Measurements from ENCODE around the gene TRIM33.
"Not testable (repeated sequence)": the region's sequence is repeated elsewhere in the genome, so short reads cannot be mapped to it uniquely, and the experiment has no call there.

TRIM33 gene

GRCh38 chr1:114462963-114463362 lies 48.0 kb downstream of the TRIM33 start:
- DNase-seq: no peak

- no peak for DNase-seq
Measured at GRCh38 chr1:114462341-114462740, 48.7 kb downstream of the TRIM33 start.

GRCh38 chr1:114458237-114458777 lies 52.7 kb downstream of the TRIM33 start:
- DNase-seq: no peak

- no peak for DNase-seq
Measured at GRCh38 chr1:114457675-114458236, 53.2 kb downstream of the TRIM33 start.

DNA sequence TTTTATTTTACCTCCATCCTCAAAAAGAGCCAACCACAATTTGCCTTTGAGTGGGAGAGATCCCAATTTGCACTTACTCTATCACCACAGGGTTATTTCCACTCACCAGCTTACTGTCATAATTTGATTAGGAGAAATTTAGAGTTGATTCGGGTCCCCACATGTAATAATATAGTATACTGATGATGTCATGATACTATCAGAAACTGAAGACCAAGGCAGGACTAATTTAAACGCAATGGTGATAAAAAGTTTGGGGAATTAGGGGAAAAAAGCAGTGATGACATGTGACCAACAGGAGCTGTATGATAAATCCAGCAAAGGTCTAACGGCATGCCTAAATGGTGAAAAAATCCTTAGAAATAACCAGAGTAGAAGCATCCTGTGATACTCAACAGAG lies 54.4 kb downstream of the TRIM33 start:
- DNase-seq: no peak

DNA sequence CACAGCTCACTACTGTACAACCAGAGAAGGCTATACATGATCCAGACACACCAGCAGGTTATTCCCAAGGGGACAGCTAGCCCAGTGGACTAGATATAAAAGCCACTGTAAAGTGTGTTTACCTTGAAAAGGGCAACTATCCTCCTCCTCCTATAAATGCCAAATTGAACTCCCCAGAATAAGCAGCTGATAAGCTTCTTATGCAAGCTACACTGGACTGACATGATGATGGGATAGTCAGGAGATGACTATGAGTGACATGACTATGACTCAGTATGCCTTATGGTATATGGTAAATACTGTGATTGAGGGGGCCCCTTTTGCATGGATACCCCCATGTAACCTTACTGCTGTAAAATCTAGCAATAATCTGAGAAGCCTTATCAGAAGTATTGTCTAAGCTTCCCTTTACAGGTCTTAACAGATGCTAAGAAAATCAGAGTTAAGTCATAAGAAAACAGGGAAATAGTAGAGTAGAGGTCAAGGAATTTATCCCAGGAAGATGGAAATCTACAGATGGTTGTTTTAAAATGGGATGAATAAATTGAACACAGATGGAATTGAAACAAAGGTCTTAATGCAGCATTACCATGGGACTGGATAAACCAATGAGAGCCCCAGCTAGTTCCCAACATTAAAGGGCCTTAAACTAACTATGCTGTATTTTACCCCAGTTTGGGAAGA lies 55.8 kb downstream of the TRIM33 start:
- no peak for DNase-seq

GRCh38 chr1:114454539-114454938 lies 56.5 kb downstream of the TRIM33 start:
- no peak for DNase-seq

DNA sequence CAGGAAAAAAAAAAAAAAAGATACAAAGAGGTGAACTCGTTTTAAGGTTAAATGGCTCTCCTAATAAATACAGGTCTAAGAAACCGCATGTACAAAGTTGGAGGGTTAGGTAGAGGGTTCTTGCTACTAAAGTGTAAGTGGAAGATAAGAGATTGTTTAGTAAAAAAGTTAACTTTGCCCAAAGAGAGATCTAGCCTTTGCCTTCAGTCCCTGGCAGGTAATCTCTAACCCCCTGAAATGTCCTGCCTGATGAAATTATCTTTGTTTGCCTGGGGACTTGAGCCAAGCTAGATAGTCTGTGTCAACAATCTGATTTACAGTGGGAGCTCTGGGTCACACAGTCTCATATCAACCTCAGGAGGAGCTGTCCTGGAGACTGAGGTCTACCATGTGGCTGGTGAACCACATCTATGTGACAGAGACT lies 57.6 kb downstream of the TRIM33 start:
- no peak for DNase-seq

GRCh38 chr1:114448370-114449036 lies 62.5 kb downstream of the TRIM33 start:
- no peak for DNase-seq

DNA sequence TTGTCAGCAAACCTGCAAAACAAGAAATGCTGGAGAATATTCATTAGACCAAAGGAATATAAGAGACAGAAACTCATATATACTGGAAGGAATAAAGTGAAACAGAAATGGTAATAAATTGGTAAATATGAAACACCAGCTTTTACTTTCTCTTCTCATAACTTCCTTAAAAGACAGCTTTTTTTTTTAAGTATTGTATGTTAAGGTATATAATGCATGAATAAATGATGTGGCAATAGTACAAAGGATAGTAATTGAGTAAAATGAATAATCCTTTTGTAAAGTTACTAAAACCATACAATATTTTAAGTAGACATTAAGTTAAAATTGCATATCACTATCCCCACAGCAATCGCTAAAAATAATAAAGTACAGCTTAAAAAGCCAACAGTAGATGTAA lies 64.8 kb downstream of the TRIM33 start:
- DNase-seq: no peak

DNA sequence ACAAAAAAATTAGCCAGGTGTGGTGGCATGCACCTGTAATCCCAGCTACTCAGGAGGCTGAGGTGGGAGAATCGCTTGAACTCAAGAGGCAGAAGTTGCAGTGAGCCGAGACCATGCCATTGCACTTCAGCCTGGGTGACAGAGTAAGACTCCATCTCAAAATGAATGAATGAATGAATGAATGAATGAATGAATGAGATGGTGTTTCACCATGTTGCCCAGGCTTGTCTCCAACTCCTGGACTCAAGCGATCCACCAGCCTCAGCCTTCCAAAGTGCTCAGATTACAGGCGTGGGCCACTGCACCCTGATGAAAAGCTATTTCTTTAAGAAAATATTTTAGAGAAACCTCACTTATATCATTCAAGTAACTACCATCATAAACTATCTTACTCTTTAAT lies 67.8 kb downstream of the TRIM33 start:
- not testable (repeated sequence) for DNase-seq

DNA sequence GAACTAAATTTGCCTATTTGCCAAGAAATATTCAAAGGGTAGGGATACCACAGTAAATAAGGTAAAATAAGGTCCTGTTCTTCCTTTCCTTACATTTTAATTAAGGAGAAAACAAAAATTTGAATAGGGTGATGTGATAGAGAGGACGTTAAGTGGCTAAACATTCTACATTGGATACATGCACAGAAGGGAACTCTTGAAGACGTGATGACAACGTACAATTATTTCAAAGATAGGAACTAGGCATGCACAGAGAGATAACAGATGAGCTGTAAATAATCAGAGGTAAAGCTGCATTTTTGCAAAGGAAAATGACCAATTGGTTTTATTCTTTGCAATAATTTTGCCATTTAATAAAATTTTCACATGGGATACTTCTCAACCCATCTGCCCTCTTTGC lies 69.7 kb downstream of the TRIM33 start:
- DNase-seq: no peak

- no peak for DNase-seq
Measured at GRCh38 chr1:114439369-114439768, 71.6 kb downstream of the TRIM33 start.

DNA sequence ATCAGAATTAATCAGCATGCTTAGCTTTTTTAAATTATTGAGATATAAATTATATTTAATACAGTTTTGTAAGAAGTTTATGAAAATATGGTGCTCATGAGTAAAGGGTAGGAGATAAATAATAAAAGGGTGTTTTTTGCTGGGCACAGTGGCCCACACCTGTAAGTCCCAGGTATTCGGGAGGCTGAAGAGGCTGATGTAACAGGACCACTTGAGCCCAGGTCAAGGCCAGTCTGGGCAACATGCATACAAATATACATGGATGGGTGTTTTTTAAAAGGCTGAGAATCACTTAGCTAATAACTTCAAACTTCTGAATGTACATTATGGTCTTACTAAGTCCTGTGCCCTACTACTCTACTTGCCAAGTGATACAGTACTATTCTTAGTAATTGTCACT lies 73.2 kb downstream of the TRIM33 start:
- no peak for DNase-seq

GRCh38 chr1:114436799-114437198 lies 74.2 kb downstream of the TRIM33 start:
- no peak for DNase-seq

DNA sequence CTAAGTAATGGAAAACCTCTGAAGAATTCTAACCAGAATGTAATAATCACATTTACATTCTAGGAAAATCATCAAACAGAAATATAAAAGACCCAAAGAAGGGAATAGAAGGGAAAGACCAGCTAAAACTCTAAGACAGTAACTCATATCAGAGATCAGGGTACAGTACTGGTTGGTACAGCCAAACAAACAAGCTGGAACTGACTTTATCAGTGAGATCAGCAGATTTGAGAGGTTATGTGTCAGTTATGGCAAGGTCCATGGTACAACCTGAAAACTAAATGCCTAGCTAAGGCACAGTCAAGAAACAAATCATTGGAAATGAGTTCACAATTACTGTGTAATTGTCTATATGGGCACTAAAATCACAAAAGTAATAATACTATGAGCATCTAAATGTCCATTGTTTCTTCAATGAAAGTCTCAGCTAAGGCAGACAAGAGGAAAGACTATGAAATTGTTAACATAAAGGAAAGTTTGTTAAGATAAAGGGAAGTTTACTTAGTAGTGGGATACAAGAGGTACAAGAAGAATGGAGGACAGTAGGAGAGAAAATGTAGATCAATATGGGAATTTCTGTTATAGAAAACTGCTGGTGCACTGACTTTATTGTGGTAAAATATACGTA lies 75.8 kb downstream of the TRIM33 start:
- DNase-seq: no peak

DNA sequence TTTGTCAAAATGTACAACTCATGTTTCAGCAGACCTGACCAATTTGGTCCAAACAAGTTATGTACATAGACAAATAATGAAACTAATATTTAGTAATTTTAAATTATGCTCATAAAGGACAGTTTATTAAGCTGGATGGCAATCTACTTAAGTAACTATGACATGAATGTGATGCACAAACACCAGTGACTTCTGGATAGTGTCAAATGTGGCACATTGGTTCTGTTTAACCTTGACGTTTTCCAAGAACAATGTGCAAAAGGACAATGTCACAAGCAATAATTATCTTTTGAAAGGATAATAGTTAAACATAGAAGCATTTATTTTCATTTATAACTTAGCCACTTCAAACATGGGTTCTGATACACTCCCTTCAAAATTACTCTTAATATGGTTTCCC lies 80.0 kb downstream of the TRIM33 start:
- no peak for DNase-seq

GRCh38 chr1:114428083-114428754 lies 82.8 kb downstream of the TRIM33 start:
- DNase-seq: no peak

DNA sequence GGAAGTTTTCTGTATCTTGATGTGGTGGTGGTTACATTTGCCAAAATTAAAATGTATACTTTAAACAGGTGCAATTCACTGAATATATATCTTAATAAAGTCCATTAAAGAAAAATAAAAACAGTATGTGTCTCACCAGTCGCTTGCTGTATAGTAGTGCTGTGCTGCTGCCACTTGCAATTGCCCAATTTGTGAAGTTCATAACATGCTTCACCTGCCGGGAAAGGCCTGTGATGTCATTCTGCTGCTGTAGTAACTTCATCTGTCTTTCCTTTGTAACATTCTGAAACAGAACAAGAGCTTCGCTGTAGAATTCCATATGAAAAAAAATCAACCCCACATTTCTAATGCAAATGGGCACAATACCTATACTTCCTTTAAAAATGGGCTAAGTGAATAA lies 83.4 kb downstream of the TRIM33 start:
- no peak for DNase-seq

DNA sequence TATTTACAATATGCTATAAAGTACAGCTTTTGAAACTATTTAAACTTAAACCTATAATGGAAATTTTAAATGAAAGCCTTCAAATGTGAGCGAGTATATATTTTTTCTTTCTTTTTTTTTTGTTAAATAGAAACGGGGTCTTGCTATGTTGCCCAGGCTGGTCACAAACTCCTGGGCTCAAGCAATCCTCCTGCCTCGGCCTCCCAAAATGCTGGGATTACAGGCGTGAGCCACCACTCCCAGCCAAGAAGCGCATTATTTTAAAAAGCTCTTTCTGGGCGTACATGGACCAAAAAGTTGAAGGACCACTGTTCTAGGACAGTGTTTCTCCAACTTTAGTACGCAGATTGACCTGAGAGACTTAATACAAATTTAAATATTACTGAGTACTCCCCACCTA lies 87.5 kb downstream of the TRIM33 start:
- no peak for DNase-seq

GRCh38 chr1:114418948-114419347 lies 92.1 kb downstream of the TRIM33 start:
- DNase-seq: not testable (repeated sequence)

DNA sequence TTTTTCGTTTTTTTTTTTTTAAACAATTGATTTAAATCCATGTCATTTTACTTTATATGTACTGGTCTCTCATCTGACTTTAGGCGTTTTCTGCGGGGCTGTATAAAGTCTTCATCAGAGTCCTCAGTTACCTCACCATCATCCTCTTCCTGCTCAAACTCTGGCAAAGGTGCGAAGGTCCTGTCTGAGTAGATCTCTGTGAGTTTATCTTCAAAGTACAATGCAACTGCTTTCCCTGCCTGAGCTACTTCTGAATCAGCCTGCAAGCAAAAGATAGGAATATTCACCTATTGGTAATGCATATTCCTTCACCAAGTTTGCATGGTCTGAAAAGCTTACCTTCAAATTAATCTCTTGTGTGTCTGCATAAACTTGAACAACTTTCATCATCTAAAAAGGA lies 113.4 kb downstream of the TRIM33 start:
- DNase-seq: no peak

GRCh38 chr1:114395863-114396262 lies 115.1 kb downstream of the TRIM33 start:
- DNase-seq: no peak

All from DMS 273 treated with DMSO at 0.1 percent for 48 hours (cell line).